H54 (cell line): ENCODE measurements around the gene SDF2.

ENCODE experiments used
- DNase-seq: peaks from one replicate; pipeline ENCODE4 v3.0.0; 2011; ENCODE audit warnings: low spot score, mixed read lengths; ENCODE audit not compliant: insufficient read length
- FAIRE-seq: peaks from 3 replicates; lab custom pipeline; 2011; peaks lifted over from hg19 to GRCh38; lab: Jason Lieb, UNC
- POLR2A ChIP-seq: IDR thresholded peaks from 2 replicates; pipeline ENCODE4 v1.6.1; 2011; ENCODE audit warnings: low read depth, mild to moderate bottlenecking, low read length

The SDF2 gene

GRCh38 chr17:28599311-28600184 lies 62.2 kb downstream of the SDF2 start:
- FAIRE-seq (no peak), DNase-seq (peak; percentile 82)
- no peak for TF ChIP-seq POLR2A

DNA sequence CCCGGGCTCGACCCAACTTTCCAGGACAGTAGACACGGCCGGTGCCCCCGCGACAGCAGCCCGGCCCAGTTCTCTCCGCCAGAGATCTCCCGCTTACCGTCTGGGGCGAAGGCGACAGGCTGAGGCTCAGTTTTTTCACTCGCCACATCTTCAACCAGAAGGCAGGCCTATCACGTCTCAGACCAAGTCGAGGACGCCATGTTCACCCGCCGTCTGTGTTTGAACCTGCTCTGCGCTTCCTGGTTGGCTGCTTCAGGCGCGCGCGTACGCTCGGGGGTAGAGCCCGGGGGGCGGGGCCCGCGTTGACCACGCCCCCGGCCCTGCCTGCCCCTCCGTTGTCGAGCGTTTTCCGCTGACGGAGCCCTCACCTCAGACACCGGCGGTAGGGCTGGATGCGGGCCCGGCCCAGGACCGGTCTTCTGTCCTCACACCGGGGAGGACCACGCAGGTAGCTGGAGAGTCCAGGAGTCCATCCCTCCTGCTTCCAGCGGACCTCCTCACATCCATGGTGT lies 62.9 kb downstream of the SDF2 start, which contains the start of gene SPAG5:
Gene SPAG5, minus strand, starts transcription at position 227 of the 512 bp plus-strand sequence. Its CDS starts 79 bp downstream, at position 148.
- peak; percentile 93 for TF ChIP-seq POLR2A
- DNase-seq = peak; percentile 99
- no peak for FAIRE-seq

DNA sequence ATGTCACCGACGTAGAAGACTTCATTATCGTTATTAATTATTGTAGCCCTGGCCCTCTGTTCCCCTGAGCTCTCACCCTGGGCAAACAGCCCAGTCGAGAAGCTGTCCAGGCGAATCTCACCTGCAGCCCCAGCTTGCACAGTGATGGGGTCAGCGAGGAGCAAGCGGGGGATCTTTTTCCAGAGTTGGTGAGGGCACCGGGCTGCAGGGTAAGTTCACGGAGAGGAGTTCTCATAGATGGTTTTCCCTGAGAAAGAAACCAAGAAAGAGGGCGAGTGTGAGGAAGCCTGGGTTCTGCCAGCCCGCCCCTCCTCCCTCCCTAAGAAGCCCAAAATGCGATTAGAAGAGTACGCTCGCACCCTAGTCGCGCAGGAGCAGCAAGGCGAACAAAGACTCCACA lies 63.3 kb downstream of the SDF2 start:
- TF ChIP-seq POLR2A = no peak
- no peak for FAIRE-seq
- peak; percentile 34 for DNase-seq
